Mucosa of stomach (tissue), 1 donor: ENCODE results near the gene POLA1.

Experiments
- H3K27me3 ChIP-seq: one replicate; pipeline ENCODE4 v1.7.0; 2013; ENCODE audit warnings: mild to moderate bottlenecking, low read length; ENCODE audit not compliant: control insufficient read depth, insufficient read depth
- H3K36me3 ChIP-seq: one replicate; pipeline ENCODE4 v1.7.0; 2013; ENCODE audit warnings: low read length; ENCODE audit not compliant: control insufficient read depth, insufficient read depth
- H3K4me1 ChIP-seq: one replicate; pipeline ENCODE4 v1.7.0; 2013; ENCODE audit warnings: mild to moderate bottlenecking, low read length; ENCODE audit not compliant: control insufficient read depth, insufficient read depth
- H3K4me3 ChIP-seq: one replicate; pipeline ENCODE4 v1.7.0; 2013; ENCODE audit warnings: low read length
- H3K9ac ChIP-seq: one replicate; pipeline ENCODE4 v1.7.0; 2013; ENCODE audit warnings: mild to moderate bottlenecking, low read length, moderate library complexity
- H3K9me3 ChIP-seq: one replicate; pipeline ENCODE4 v1.7.0; 2013; ENCODE audit warnings: mild to moderate bottlenecking, low read length, moderate library complexity; ENCODE audit not compliant: control insufficient read depth
- donor health status: Pancreatic carcinoma.

Gene POLA1

DNA sequence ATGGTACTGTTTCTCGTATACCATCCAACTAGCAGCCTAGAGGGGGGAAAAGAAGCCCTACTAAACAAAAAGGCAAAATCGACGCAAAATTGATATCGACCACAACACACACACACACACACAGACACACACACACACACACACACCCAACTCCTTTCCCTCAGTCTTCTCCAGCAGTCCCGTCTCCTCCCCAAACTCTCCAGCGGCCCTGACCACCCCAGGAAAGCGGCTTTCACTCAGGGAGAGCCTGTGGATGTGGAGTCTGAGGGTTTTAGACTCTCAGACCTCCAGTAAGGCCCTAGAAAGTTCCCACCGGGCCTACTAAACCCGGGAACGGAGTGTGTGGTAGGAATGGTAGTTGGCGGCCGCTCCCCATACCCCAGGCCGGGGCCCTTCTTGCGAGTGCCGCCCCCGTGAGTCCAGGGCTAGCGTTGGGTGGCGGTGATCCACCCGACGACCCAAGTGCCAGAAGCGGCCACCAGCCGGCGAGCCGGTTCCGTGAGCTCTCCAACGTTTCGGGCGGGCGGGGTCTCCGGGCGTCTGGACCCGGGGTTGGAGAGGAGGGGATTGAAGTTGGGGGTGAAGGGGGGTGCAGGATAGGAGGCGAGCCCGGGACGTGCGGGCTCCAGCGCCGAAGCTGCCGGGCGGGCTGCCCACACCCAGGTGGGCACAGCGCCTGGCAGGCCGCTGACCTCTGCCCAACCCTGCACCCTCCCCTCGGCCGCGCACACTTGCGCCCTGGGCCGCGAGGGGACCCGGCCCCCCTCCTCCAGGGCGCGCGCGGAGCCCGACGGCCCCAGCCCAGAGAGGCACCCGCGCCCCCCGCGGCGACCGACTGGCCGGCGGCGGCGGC lies 308.3 kb downstream of the POLA1 start:
- Histone ChIP-seq H3K36me3 (no peaks in the 10 kb centered on the region), H3K9me3 (no peaks in the 10 kb centered on the region), H3K9ac (no peak overlapping the region), H3K4me1 (no peaks in the 10 kb centered on the region), H3K4me3 (no peak overlapping the region), H3K27me3 (peaks cover 42% of the 10 kb centered on the region)

DNA sequence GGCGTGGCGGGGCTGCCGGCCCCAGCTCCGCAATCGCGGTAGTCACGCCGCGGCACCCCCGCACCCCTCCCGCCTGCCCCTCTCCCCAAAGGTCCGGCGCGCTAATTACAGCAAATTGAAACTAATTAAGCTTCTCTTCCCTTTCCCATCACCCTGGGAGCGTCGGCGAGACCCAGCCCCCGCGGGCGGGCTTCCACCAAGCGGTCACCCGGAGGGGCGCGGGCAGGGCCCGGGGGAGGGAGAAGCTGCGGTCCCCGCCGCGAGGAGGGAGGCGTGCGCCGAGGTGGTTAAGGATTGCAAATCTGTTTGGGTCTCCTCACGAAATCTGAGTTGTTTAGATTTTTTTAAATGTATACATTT lies 308.9 kb downstream of the POLA1 start:
- H3K27me3 ChIP-seq = peaks cover 47% of the 10 kb centered on the region
- no peak overlapping the region for H3K4me3 ChIP-seq
- no peaks in the 10 kb centered on the region for H3K36me3 ChIP-seq
- H3K9me3 ChIP-seq = no peaks in the 10 kb centered on the region
- peak overlapping the region; percentile 61 for H3K9ac ChIP-seq
- no peaks in the 10 kb centered on the region for H3K4me1 ChIP-seq

GRCh38 chrX:25003066-25003849 lies 309.5 kb downstream of the POLA1 start:
- Histone ChIP-seq H3K27me3 (peaks cover 53% of the 10 kb centered on the region), H3K4me3 (no peak overlapping the region)

DNA sequence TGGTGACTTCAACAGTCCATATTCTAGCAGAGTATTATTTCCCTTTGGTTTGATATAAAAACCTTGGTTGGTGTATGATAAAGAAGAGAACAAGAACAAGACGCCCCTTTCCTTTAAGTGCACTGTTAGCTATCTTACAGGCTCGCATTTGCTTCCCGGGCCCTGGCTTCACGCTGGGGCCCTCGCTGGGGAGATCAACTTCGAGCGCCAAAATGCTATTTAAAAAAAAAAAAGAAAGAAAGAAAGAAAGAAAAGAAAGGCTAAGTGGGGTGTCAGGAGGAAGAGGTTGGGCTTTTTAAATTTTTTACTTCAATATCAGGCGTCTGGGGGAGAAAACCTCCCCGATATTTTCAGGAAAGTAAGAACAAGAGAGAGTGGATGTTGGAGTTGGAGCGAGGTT lies 310.3 kb downstream of the POLA1 start:
- Histone ChIP-seq H3K36me3 (no peaks in the 10 kb centered on the region), H3K9me3 (no peaks in the 10 kb centered on the region), H3K9ac (no peak overlapping the region), H3K27me3 (peaks cover 59% of the 10 kb centered on the region), H3K4me3 (no peak overlapping the region), H3K4me1 (no peaks in the 10 kb centered on the region)

More at GRCh38 chrX:25003066-25003849, 309.5 kb downstream of the POLA1 start:
- Histone ChIP-seq H3K4me1 (no peaks in the 10 kb centered on the region), H3K9me3 (no peaks in the 10 kb centered on the region), H3K36me3 (no peaks in the 10 kb centered on the region), H3K9ac (peak overlapping the region; percentile 61)

DNA sequence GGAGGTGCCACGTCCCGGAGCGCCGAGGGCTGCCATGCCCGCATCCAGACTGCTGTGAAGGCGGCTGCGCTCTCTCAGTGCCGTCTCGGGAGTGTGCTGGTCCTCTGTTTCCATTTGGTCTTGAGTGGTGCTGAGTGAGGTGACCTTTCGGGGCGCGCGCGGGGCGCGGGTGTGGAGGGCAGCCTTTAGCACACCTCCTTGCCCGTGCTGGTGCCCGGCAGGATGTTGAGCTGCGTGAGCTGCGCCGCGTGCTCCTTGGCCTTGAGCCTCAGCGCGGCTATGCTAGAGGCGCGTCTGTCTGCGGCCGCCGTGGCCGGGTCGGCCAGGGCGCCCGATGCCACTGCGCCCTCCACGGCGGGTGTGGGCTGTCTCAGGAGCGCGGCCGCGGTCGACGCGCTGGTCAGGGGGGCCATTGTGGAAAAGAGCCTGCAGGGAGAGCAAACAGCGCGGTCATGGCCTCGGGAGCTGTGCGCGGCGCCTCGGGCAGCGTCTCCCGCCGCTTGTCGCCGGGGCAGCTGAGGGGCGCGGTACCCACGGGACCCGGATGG lies 310.8 kb downstream of the POLA1 start:
- H3K36me3 ChIP-seq = no peaks in the 10 kb centered on the region
- no peak overlapping the region for H3K4me3 ChIP-seq
- no peaks in the 10 kb centered on the region for H3K4me1 ChIP-seq
- H3K27me3 ChIP-seq = peaks cover 64% of the 10 kb centered on the region
- H3K9ac ChIP-seq = no peak overlapping the region
- H3K9me3 ChIP-seq = no peaks in the 10 kb centered on the region

GRCh38 chrX:25005034-25005381 lies 311.3 kb downstream of the POLA1 start:
- Histone ChIP-seq H3K4me3 (no peak overlapping the region), H3K9me3 (no peaks in the 10 kb centered on the region), H3K9ac (no peak overlapping the region), H3K36me3 (no peaks in the 10 kb centered on the region), H3K27me3 (peaks cover 69% of the 10 kb centered on the region), H3K4me1 (no peaks in the 10 kb centered on the region)

GRCh38 chrX:25005382-25006185 lies 311.9 kb downstream of the POLA1 start:
- no peaks in the 10 kb centered on the region for H3K9me3 ChIP-seq
- H3K27me3 ChIP-seq = peaks cover 74% of the 10 kb centered on the region
- H3K36me3 ChIP-seq = no peaks in the 10 kb centered on the region
- H3K9ac ChIP-seq = no peak overlapping the region
- no peak overlapping the region for H3K4me3 ChIP-seq
- H3K4me1 ChIP-seq = no peaks in the 10 kb centered on the region

GRCh38 chrX:25006586-25007058 lies 312.9 kb downstream of the POLA1 start:
- Histone ChIP-seq H3K9ac (no peak overlapping the region), H3K4me1 (no peaks in the 10 kb centered on the region), H3K4me3 (no peak overlapping the region), H3K9me3 (no peaks in the 10 kb centered on the region), H3K27me3 (peaks cover 85% of the 10 kb centered on the region), H3K36me3 (no peaks in the 10 kb centered on the region)

- H3K27me3 ChIP-seq = peaks cover 92% of the 10 kb centered on the region
- no peaks in the 10 kb centered on the region for H3K9me3 ChIP-seq
- H3K9ac ChIP-seq = no peak overlapping the region
- H3K4me1 ChIP-seq = no peaks in the 10 kb centered on the region
- no peaks in the 10 kb centered on the region for H3K36me3 ChIP-seq
- H3K4me3 ChIP-seq = no peak overlapping the region
Observed at GRCh38 chrX:25007059-25008053, 313.6 kb downstream of the POLA1 start.

DNA sequence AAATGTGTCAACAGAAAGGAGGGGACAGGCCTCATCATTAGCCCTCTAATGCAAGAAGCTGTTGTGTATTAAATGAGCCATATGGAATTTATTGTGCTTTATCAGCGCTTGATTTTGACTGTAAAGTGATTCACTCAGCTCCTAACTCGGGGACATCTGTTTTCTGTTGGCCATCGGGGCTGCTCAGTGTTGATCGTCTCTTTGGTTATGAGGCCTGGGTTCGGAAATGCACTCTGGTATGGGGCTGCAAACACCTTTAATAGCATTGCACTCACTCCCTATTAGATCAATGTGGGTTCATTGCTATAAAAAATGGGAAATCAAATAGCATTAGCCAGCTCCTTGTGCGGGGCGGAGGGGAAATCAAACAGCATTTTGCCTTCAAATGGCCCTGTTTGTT lies 315.7 kb downstream of the POLA1 start:
- no peak overlapping the region for H3K9ac ChIP-seq
- H3K36me3 ChIP-seq = no peaks in the 10 kb centered on the region
- H3K9me3 ChIP-seq = no peaks in the 10 kb centered on the region
- H3K4me3 ChIP-seq = no peak overlapping the region
- peaks cover 93% of the 10 kb centered on the region for H3K27me3 ChIP-seq
- H3K4me1 ChIP-seq = no peaks in the 10 kb centered on the region
